Left lung (tissue), 10 donors: Measurements from ENCODE around the gene DNMT1. TPM values are rescaled to one million over a fixed set of nuclear protein-coding genes. Genes with fewer than 3 reads are reported as not detected.

Experiments
- ATAC-seq: fragments of 200-7000 bp; cut with Tn5 transposase; one replicate; pipeline ENCODE4 v1.9.1; 2020; ENCODE audit warnings: moderate library complexity
- DNase-seq, 4 donors: peaks; one replicate each; pipeline ENCODE4 v3.0.0-alpha.2; 2013 to 2020
- H3K27ac ChIP-seq, 2 donors: fragments of 200-600 bp; sonication (generic) in 1 of 2; one replicate each; pipeline versions ENCODE4 v1.5.0 to v1.8.0; 2020 to 2021
- H3K27me3 ChIP-seq, 2 donors: fragments of 200-600 bp; sonication (generic) in 1 of 2; one replicate each; pipeline versions ENCODE4 v1.5.0 to v1.8.0; 2020 to 2021
- H3K36me3 ChIP-seq, 2 donors: fragments of 200-600 bp; sonication (generic) in 1 of 2; one replicate each; pipeline versions ENCODE4 v1.5.0 to v1.8.0; 2020 to 2021
- H3K4me1 ChIP-seq, 2 donors: fragments of 200-600 bp; one replicate each; pipeline ENCODE4 v1.8.0; 2021
- H3K4me3 ChIP-seq, 2 donors: fragments of 200-600 bp; sonication (generic) in 1 of 2; one replicate each; pipeline versions ENCODE4 v1.5.0 to v1.8.0; 2020 to 2021; ENCODE audit warnings: mild to moderate bottlenecking in 1 of 2
- H3K9me3 ChIP-seq, 2 donors: fragments of 200-600 bp; sonication (generic) in 1 of 2; one replicate each; pipeline versions ENCODE4 v1.5.0 to v1.8.0; 2020 to 2021
- intact Hi-C, 2 donors: fragments of 100-400 bp; cut with DNase I; formaldehyde crosslinking; loops; one replicate each; pipeline versions ENCODE4 v1.11.2 to v1.14.2; 2022
- polyA plus RNA-seq, 6 donors: library from polyadenylated mRNA; unstranded; fragments of 120-200 nt; gene quantifications; one replicate each; pipeline ENCODE4 v1.2.1, GENCODE V29; 2013; ENCODE audit not compliant: insufficient read length in 6 of 6
- total RNA-seq, 2 donors: library from RNA; stranded (reverse); fragmentation: NEBNext Ultra II Directional; extraction: Animal tissue kit (Norgen Biotek cat#: 25700); gene quantifications; one replicate each; pipeline ENCODE4 v1.2.1, GENCODE V29; 2021
- TF ChIP-seq, protein P1 (sequence below), 2 donors: fragments of 200-600 bp; sonication (generic) in 1 of 2; IDR thresholded peaks; one replicate each; pipeline versions ENCODE4 v1.5.0 to v1.8.0; 2021; ENCODE audit warnings: antibody characterized with exemption in 2 of 2
- donor health status: DM: no; HTN: yes; CAD: no.
- donor health status: DM: no; HTN: no; CAD: no.

DNMT1 gene
- total and polyA plus RNA-seq, 8 donors = 65.1 to 191 (median 144) TPM

DNA sequence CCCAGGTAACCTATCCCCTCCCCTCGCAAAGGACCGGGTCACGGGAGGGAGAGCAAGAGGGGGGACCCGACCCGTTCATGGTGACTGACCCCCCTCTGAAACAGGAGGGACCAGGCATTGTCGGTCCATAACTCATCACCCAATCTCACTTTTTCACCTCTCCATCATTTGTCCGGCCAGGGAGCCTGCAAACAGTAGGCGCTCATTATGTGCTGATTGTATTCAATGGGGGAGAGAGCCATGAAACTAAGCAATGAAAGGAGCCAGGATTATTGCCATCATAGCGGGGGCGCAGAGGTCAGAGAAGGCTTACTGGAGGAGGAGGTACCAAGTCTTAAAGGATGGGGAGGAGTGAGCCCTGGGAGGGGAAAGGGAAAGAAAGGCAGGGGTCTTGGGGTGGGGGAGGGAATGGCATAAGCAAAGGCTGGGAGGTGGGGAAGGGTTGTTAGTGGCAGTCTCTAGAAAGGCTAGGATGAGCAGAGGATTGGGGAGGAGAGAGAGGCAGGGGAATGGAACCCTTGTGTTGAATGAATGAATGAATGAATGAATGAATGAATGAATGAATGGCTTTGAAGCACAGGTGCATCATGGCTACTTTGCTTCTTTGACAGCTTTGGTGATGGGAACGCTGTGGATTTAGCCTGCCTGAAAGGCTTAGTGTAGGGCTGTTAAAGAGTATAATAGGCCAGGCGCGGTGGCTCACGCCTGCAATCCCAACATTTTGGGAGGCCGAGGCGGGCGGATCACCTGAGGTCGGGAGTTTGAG lies 107.3 kb downstream of the DNMT1 start:
- Histone ChIP-seq H3K27me3 (no peaks in the 10 kb centered on the region), H3K36me3 (peaks cover 0 to 36% of the 10 kb centered on the region in 2 donors), H3K4me3 (peak overlapping the region in 1 of 2 donors; percentile 100), H3K9me3 (no peaks in the 10 kb centered on the region), H3K4me1 (peaks cover 0 to 11% of the 10 kb centered on the region in 2 donors), H3K27ac (no peak overlapping the region)
- DNase-seq (no peak), ATAC-seq (no peak)
- TF ChIP-seq, protein P1, sequence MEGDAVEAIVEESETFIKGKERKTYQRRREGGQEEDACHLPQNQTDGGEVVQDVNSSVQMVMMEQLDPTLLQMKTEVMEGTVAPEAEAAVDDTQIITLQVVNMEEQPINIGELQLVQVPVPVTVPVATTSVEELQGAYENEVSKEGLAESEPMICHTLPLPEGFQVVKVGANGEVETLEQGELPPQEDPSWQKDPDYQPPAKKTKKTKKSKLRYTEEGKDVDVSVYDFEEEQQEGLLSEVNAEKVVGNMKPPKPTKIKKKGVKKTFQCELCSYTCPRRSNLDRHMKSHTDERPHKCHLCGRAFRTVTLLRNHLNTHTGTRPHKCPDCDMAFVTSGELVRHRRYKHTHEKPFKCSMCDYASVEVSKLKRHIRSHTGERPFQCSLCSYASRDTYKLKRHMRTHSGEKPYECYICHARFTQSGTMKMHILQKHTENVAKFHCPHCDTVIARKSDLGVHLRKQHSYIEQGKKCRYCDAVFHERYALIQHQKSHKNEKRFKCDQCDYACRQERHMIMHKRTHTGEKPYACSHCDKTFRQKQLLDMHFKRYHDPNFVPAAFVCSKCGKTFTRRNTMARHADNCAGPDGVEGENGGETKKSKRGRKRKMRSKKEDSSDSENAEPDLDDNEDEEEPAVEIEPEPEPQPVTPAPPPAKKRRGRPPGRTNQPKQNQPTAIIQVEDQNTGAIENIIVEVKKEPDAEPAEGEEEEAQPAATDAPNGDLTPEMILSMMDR (IDR thresholded peaks at IDR 0.05) = no peak
- intact Hi-C loops = no loop called here

DNA sequence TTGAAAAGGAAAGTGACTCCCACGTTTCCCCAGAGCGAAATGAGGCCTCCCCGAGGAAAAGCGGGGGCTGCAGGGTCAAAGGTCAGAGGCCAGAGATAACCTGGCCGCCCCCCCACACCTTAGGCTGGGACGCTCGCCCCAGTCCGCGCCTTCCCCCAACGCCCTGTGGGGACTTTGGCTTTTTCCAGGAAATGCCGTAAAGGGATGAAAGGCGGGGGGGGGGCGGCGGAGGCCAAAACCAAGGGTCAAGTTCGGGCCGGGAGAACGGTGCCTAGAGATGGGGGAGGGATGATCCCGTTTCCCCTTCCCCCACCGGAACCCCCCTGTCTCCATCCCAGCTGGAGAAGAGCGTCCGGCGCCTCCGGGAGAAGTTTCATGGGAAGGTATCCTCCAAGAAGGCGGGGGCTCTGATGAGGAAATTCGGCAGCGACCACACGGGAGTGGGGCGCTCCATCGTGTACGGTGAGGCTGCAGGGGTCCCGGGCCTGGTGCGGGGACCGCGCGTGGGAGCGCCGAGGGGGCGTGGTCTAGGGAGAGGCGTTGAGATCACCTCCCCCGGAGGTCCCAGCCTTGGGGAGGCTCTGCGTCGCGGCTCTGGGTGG lies 108.1 kb downstream of the DNMT1 start:
- peak overlapping the region; percentile 79 to 84 for H3K27ac ChIP-seq
- no peaks in the 10 kb centered on the region for H3K27me3 ChIP-seq
- no peaks in the 10 kb centered on the region for H3K9me3 ChIP-seq
- DNase-seq (peak in 2 of 4 donors; percentile 40 to 83), ATAC-seq (peak; percentile 16)
- H3K4me3 ChIP-seq = peak overlapping the region; percentile 91 to 100
- intact Hi-C loops = no loop called here
- peaks cover 0 to 11% of the 10 kb centered on the region in 2 donors for H3K4me1 ChIP-seq
- TF ChIP-seq, protein P1 (IDR thresholded peaks at IDR 0.05) = no peak
- peaks cover 0 to 29% of the 10 kb centered on the region in 2 donors for H3K36me3 ChIP-seq

DNA sequence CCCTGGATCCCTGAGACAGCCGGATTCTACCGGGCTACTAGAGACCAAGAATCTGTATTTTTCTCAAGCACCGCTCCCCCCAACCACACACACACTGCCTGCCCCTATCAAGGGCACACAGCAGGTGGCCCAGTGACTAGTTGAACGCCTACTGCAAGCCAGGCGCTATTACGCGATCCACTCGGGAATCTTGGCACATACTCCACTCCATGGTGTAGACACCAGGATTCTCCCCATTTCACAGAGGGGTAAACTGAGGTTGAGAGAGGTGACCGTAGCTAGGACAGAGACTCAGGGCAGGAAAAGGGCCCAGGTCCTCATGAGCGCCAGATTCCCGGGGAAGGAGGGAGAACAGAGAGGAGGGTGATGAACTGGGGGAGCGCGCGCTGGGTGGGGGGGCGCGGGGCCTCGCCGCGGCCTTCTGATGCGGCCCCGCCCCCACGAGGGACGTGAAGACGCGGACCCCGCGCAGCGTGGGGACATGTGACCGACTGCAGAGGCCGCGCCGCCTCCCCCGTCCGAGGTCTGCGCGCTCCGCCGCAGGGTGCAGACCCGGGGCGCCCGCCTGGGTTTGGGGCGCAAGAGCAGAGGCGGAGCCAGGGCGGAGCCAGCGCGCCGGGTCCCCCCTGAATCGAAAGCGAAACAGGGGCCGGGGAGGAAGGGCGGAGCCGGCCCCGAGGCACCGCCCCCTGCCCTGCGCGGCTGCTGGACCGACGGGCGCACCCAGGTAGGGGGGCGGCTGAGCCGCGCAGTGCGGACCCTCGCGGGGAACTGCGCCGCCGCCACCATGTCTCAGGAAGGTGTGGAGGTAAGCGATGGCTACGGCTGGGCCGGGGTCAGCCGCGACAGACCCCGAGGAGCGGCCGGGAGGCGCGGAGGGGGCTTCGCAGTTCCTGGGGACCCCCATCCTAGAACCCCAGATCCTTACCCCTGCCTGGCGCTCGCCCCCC lies 108.8 kb downstream of the DNMT1 start, which contains the start of gene SHFL:
TSS of gene SHFL (plus strand) at position 677 of the 950 bp plus-strand sequence. CDS start at position 788, 111 bp downstream.
- peaks cover 0 to 21% of the 10 kb centered on the region in 2 donors for H3K36me3 ChIP-seq
- peak within 1 kb of the TSS; percentile 91 to 100 for H3K4me3 ChIP-seq
- peak within 1 kb of the TSS; percentile 79 to 84 for H3K27ac ChIP-seq
- TF ChIP-seq, protein P1 (IDR thresholded peaks at IDR 0.05) = no peak
- no peaks in the 10 kb centered on the region for H3K27me3 ChIP-seq
- ATAC-seq (peak; percentile 99), DNase-seq (peak; percentile 77 to 96 (median 87))
- H3K9me3 ChIP-seq = no peaks in the 10 kb centered on the region
- intact Hi-C loops = no loop called here
- H3K4me1 ChIP-seq = peaks cover 0 to 11% of the 10 kb centered on the region in 2 donors

DNA sequence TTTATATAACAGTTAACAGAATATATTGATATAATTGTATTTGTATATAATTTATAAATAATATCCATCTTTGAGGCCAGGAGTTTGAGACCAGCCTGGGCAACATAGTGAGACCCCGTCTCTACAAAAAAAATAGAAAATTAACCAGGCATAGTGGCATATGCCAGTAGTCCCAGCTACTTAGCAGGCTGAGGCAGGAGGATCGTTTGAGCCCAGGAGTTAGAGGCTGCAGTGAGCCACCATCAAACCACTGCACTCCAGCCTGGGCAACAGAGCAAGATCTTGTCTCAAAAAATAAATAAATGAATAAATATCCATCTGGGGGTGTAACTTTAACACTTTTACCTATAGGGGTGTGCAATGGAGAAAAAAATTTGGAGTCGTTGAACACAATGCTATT lies 110.0 kb downstream of the DNMT1 start:
- H3K27me3 ChIP-seq = no peaks in the 10 kb centered on the region
- no peak overlapping the region for H3K4me3 ChIP-seq
- H3K27ac ChIP-seq = no peak overlapping the region
- H3K4me1 ChIP-seq = peaks cover 0 to 11% of the 10 kb centered on the region in 2 donors
- peaks cover 0 to 10% of the 10 kb centered on the region in 2 donors for H3K36me3 ChIP-seq
- intact Hi-C loops = no loop called here
- H3K9me3 ChIP-seq = no peaks in the 10 kb centered on the region
- DNase-seq = no peak
- TF ChIP-seq, protein P1 (IDR thresholded peaks at IDR 0.05) = no peak
- no peak for ATAC-seq
